ENCODE results near the gene PAX4.

DNA sequence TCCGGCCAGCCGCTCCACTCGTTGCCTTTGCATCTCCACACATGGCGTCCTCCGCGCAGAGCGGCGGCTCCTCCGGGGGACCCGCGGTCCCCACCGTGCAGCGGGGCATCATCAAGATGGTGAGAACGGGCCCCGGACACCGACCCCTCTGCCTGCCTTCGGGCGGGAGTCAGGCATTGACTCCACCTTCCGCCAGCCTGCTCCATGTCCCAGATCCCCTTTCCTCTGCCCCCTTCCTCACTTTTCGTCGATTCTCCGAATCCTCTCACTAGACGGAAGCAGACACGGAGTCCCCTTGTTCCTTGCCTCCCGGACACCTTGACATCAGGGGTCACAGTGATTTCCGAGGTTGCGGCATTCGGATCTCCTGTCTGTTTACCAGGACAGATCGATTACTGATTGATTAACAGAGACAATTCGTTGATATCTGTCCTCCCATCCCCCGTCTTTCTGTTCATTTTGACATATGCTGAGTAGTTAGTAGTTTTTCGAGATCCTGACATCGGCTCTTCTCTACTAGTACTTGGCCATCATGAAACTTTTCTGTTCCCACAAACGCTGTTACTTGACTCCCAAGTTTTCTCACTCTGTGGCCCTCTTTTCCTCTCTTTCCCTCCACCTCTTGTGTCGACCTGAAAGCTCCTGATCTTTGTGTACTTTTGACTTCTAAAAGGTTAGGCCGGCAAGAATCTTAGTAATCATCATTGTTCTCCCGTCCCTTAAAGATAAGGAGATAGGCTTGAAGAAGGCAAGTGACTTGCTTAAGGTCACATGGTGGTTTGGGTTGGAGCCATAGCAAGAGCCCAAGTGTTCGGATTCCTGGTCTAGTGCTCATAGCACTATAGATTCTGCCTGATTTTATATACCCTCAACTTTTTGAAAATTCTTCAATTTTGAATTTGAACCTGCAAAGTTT, 34.6 kb upstream of the PAX4 start:
- TF ChIP-seq, protein P1, sequence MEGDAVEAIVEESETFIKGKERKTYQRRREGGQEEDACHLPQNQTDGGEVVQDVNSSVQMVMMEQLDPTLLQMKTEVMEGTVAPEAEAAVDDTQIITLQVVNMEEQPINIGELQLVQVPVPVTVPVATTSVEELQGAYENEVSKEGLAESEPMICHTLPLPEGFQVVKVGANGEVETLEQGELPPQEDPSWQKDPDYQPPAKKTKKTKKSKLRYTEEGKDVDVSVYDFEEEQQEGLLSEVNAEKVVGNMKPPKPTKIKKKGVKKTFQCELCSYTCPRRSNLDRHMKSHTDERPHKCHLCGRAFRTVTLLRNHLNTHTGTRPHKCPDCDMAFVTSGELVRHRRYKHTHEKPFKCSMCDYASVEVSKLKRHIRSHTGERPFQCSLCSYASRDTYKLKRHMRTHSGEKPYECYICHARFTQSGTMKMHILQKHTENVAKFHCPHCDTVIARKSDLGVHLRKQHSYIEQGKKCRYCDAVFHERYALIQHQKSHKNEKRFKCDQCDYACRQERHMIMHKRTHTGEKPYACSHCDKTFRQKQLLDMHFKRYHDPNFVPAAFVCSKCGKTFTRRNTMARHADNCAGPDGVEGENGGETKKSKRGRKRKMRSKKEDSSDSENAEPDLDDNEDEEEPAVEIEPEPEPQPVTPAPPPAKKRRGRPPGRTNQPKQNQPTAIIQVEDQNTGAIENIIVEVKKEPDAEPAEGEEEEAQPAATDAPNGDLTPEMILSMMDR (conservative IDR thresholded peaks at IDR 0.05 in 1 of 2, IDR thresholded peaks at IDR 0.05 in 1 of 2; ENCODE audit: low read depth in 1 of 2, low read length in 2 of 2): no peak
- no peak for TF ChIP-seq EZH2 (IDR thresholded peaks at IDR 0.05; ENCODE audit: low read length, missing control alignments)

All from fibroblast of lung (primary cell).